AG09309 (cell line): Measurements from ENCODE around the gene KRT39.

Experiments used
- DNase-seq: peaks from one replicate; pipeline ENCODE4 v3.0.0-alpha.2; 2010; ENCODE audit warnings: low read depth
- H3K4me3 ChIP-seq: 2 replicates; pipeline ENCODE4 v1.5.1; 2011; ENCODE audit warnings: mild to moderate bottlenecking, low read depth, low read length, moderate library complexity; ENCODE audit not compliant: control insufficient read depth
- CTCF ChIP-seq: IDR thresholded peaks from 2 replicates; pipeline ENCODE4 v1.5.1; 2011; ENCODE audit warnings: mild to moderate bottlenecking, low read depth, low read length, inconsistent platforms; ENCODE audit not compliant: insufficient read depth, control insufficient read depth; ENCODE audit errors: missing control alignments

The KRT39 gene

GRCh38 chr17:40984226-40984625 is 17.5 kb upstream of the KRT39 start, which contains the start of gene KRT40:
TSS of gene KRT40 (minus strand) at chr17:40984326. CDS start at chr17:40984273, 53 bp downstream.
- TF ChIP-seq CTCF, result no peak
- DNase-seq, result no peak
- H3K4me3 ChIP-seq, result no peak within 1 kb of the TSS

DNA sequence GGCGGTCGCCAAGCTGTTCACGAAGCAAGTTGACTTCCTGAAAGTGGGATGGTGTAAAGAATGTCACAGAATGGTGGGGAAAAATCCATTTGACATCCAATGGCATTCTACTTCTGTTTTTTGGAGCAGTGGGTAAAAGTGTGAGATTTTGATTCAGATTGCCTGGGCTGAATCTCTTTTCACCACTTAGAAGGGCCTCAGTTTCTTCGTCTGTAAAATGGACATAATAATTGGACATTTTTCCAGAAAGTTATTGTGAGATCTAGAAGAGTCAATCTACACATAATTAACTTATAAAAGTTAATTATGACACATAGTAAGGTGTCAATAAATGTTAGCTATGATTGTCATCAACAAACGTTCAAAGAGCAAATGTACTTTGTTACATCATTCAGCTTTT is 14.4 kb upstream of the KRT39 start:
- TF ChIP-seq CTCF, result no peak
- H3K4me3 ChIP-seq, result no peak overlapping the region
- no peak for DNase-seq

DNA sequence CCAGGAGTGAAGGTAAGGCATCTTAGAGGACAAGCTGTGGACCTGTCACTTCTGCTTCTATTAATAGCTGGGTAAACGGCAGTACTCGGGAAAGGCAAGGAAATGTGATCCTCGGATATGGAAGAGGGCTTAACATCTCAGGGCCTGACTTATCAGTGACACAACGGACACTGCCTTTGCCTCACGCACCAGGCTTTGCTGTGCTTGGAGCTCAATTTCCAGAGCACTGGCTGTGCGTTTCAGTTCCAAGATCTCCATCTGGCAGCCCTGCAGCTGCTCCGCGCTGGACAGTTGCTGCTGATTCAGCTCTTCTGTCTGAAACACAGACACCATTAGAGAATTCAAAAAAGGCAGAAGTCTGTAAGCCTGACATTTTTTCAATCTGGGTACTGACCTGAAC is 13.8 kb upstream of the KRT39 start:
- no peak for DNase-seq

DNA sequence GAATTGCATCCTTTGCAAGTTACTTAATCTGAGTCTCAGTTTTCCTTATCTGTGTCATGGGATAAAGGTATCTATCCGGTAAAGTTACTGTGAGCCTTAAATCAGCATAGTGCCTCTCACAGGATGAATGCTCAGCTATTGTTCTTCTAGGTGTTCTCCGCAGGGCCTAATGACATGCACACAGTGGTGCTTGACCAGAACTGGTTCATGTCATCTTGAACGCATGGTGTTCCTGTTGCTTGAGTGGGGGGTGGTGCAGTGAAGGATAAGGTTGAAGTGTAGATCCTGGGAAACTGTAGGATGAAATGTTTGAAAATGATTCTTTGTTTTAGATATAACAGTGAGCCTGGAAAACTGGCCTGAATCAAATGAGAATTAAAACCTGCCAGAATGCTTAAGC is 13.4 kb upstream of the KRT39 start:
- no peak for TF ChIP-seq CTCF
- H3K4me3 ChIP-seq, result no peak overlapping the region

More for the DNA sequence above, 13.8 kb upstream of the KRT39 start:
- H3K4me3 ChIP-seq, result no peak overlapping the region
- no peak for TF ChIP-seq CTCF

GRCh38 chr17:40978575-40979151 is 11.9 kb upstream of the KRT39 start:
- H3K4me3 ChIP-seq, result no peak overlapping the region
- TF ChIP-seq CTCF, result no peak
- no peak for DNase-seq

More for the DNA sequence above, 13.4 kb upstream of the KRT39 start:
- no peak for DNase-seq

DNA sequence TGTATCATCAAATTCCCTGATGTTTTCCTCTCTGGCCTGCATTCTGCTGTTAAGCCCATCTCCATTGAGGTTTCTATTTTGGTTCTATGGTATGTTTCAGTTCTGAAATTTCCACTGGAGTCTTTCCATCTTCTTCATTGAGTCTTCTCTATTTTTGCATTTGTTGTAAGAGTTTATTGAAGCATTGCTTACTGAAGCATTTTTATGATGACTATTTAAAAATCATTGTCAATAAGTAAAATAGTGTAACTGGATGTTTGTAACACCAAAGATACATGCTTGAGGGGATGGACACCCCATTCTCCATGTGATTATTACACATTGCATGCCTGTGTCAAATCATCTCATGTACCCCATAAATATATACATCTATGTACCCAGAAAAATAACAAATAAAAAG is 8.8 kb upstream of the KRT39 start:
- DNase-seq, result no peak
- H3K4me3 ChIP-seq, result no peak overlapping the region
- no peak for TF ChIP-seq CTCF
